Hypothalamus (tissue), 51 donors: ENCODE measurements around the gene GOLGB1.
"Not testable (repeated sequence)": the region's sequence is repeated elsewhere in the genome, so short reads cannot be mapped to it uniquely, and the experiment has no call there.

Experiments
- DNase-seq, 51 donors: peaks; one replicate each; lab custom pipeline; 2025; lab: John Stamatoyannopoulos, UW

GOLGB1 gene

DNA sequence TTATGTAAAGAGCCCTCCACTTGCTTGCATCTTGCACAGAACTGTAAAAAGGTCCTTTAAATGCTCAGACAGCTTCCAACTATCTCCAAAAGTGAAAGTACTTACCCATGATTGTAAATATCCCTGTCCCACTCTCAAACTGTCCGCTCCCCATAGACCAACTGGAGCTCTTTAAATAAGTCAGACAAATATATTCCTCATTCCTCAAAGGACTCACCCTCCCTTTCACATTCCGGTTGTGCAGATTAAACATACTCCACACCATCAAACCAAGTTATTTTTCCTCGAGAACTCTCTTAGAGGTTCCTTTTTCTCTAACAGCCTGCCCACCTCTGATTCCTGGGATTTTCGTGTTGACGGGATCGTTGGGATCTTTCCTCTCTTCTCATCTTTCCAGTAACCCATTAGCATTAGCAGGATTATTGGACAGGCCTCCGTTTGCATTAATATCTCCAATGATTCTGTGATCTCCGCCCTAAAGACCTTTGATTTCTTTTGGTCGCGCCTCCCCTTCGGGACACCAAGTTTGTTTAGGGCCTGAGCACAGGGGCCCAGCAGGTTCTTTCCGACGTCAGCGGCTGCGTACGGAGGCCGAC lies 763 bp downstream of the GOLGB1 start:
- peak in 3 of 51 donors; percentile 24 to 64 (median 42) for DNase-seq

DNA sequence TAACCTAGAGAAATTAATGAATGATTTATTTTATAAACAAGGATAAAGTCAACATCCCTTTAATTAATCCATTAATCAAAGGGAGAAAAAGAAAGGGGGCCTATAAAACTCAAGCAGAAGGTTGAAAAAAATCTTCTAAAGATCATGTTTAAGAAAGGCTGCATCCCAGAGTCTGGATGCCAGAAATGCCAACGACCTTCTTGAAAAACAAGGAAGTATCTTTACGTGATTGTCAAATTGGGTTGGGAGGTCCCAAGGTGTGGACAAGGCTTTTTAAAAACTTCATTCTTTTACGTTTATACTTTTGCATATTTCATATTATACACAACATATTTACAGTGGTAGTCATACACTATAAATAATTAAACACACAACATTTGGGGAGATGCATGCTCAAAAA lies 1.6 kb downstream of the GOLGB1 start:
- no peak for DNase-seq

DNA sequence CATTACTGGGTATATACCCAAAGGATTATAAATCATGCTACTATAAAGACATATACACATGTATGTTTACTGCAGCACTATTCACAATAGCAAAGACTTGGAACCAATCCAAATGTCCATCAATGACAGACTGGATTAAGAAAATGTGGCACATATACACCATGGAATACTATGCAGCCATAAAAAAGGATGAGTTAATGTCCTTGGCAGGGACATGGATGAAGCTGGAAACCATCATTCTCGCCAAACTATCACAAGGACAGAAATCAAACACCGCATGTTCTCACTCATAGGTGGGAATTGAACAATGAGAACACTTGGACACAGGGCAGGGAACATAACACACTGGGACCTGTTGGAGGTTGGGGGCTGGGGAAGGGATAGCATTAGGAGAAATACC lies 6.4 kb downstream of the GOLGB1 start:
- not testable (repeated sequence) for DNase-seq

DNA sequence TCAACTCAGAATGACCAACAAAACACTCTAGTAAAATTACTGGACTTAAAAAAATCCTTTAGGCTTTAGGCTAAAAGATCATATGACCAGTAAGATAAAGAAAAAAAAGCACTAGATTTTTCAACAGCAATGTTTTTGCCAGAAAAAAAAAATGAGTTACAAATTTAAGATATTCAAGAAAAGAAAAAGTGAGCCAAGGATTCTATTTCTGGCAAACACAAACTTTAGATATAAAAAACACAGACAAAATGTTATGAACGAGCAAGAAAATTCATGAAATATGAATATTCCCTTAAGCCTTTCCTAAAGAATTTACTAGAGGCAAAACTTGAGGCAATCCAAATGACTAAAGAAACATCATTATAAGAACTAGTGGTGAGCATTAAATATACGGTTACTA lies 8.6 kb downstream of the GOLGB1 start:
- DNase-seq, result no peak

DNA sequence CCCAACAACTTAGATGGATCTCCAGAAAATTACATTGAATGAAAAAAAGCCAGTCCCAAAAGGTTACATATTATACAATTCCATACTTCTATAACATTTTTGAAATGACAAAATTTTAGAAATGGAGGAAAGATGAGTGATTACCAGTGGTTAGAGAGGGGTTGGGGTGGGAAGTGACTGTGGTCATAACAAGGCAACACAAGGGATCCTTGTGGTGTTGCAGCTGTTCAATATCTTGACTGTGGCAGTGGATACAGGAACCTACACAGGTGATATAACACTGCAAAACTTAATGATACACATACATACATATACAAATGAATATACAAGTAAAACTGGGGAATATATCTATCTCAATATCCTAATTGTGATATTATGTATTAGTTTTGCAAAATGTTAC lies 9.6 kb downstream of the GOLGB1 start:
- no peak for DNase-seq

DNA sequence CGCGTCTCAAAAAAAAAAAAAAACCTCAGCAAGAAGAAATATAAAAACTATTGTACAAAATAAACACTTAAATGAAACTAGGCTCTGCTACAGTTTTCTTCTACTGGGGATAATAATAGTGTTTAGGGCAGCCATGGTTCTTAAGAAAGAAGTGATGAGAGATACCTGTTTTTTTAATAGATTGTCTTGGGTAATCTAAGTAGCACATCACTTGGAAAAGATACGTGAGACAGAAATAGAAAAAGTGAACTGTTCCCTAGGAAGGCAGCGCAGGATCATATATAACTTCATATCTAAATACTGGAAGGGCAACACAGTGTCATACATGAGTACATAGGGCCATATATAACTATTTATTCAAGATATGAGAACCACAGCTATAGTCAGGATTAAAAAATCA lies 11.9 kb downstream of the GOLGB1 start:
- no peak for DNase-seq

DNA sequence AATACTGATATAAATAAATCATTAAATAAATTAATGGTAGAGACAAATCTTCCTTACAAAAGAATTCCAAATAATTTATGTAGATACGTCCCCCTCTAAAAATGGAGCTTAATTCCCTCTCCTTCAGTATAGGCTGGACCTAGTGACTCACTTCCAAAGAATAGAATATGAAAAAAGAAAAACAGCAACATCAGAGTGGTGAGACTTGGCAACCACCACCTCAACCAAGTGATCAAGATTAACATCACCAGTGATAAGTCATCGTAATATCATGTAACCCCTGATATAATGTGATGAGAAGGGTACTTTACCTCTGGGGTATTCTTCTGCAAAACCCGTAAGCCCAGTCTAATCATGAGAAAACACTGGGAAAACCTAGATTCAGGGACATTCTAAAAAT lies 13.4 kb downstream of the GOLGB1 start:
- no peak for DNase-seq

DNA sequence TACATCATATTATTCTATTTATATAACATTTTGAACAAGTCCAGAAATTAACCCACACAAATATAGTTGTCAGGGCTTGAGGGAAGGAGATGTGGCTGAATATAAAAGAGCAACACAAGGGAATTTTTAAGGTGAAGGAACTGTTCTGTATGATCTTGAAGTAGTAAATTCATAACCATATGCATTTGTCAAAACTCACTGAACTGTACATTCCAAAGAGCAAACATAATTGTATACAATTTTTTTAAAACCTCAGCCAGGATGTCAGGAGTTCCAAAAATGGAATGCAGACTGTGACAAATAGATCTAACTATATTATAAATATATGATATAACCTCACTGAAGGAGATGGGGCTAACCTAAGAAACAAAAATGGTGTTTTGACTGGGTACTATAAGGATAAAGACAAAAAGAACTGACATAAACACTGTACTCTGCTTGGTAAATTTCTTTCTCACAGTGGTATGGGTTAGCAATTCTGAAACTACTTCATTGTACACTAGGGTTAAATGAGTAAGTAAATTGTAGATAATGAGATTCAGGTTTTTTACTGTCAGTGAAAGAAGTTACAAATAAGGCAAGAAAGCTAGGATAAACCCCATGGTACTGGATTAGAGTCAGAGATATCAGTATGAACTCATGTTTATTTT lies 14.4 kb downstream of the GOLGB1 start:
- no peak for DNase-seq

DNA sequence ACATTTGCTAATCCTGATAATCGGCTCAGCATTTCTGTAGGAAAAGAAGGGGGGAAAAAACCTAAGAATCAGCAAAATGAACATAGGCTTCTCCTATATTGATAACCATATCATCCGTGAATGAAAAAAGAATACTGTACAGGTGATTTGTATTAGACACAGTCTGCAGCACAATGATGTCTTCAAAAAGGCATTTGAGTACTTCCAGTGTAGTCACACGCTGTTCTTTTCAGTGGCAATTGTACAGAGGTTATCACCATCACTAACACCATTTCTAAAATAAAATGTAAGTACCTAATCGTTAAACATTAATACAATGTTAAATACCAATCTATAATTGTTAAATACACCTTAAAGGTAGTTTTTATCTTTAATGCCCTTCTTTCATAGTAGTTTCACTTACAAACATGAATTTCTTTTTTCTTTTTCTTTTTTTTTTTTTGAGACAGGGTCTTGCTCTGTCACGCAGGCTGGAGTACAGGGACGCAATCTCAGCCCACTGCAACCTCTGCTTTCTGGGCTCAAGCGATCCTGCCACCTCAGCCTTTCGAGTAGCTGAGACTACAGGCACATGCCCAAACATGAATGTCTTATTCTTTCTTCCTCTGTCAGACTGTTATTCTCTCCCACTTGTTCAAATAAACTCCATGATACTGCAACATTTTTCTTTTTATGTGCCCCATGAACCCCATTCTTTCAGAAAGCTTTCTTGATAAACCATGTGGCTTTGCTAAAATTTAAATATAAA lies 18.4 kb downstream of the GOLGB1 start:
- DNase-seq, result peak in 1 of 51 donors; percentile 5

DNA sequence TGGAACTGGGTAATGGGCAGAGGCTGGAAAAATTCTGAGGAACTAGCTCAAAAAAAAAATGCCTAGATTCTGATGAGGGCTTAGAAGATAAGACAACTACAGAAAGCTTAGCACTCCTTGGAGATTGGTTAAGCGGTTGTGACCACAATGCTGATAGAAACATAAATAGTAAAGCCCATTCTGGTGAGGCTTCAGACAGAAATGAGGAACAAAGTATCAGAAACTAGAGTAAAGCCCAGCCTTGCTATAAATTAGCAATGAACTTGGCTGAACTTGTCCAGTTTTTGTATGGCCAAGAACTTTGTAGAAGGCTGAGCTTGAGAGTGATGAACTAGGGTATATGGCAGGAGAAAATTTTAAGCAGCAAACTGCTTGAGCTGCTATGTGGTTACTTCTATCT lies 25.4 kb downstream of the GOLGB1 start:
- no peak for DNase-seq

DNA sequence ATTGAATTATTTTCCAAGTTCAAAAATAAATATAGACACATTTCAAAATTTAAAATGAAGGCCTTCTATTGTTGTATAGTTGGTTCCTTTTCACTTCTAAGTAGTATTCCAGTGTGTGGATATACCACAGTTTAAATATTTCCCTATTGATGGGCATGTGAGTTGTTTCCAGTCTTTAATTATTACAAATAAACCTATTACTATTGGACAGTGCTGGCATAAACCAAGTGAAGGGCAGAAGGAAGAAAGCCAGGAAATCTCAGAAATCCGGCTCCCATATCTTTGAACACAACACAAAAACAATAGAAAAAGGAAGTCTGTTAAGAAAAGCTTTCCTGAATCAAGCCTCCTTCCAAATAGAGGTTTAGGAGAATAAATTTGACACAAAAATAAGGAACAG lies 26.1 kb downstream of the GOLGB1 start:
- DNase-seq, result no peak

DNA sequence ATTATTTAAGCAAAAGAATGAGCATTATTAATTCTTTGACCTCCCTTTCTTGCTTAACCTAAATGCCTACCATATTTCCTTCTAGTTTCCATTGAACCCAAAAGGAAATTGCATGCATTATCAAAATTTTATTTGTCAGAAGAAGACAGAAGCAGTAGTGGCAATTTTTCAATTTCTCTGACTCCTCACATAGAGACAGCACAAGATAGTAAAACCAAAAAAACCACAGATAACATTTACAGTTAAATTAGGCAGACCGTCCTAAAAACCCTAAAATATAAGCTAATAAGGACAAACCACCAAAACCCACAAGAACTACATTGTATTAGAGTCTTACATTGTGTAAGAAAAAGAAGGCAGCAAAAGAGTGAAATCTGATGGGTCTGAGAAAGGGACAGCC lies 27.1 kb downstream of the GOLGB1 start:
- DNase-seq, result no peak

DNA sequence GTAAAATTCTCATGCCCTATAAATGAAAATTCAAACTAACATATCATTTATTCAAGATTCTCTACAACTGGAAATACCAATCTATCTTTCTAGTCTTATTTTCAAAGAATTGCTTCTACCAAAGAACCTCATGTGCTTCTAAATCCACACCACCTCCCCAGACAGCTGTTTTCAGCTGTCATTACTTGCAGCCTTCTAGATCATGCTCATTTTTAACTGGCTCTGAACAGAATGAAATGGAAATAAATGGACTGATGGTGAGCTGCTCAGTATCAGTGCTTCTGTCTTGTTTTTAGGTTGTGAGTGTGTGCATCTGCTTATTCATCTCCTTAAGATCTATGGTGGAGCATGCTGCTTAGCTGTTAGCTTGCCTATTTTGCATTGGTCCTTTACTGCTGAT lies 29.4 kb downstream of the GOLGB1 start:
- DNase-seq, result no peak

DNA sequence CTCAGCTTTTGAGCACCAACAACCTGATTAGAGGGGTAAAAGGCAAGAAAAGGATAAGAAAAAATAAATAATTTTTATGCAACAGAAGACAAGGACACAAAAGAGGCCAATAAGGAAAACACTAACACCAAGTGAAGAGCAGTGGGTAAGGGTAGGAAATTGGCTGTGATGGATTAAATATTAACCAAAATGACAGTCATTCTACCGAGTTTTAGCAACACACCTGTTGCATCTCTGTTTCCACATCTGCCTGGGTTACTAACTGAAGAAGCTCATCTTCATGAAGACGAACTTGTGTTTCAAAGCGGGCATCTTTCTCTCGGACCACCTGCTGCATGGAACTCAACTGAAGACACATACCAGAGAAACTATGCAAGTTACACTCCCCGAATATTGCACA lies 30.1 kb downstream of the GOLGB1 start:
- no peak for DNase-seq

DNA sequence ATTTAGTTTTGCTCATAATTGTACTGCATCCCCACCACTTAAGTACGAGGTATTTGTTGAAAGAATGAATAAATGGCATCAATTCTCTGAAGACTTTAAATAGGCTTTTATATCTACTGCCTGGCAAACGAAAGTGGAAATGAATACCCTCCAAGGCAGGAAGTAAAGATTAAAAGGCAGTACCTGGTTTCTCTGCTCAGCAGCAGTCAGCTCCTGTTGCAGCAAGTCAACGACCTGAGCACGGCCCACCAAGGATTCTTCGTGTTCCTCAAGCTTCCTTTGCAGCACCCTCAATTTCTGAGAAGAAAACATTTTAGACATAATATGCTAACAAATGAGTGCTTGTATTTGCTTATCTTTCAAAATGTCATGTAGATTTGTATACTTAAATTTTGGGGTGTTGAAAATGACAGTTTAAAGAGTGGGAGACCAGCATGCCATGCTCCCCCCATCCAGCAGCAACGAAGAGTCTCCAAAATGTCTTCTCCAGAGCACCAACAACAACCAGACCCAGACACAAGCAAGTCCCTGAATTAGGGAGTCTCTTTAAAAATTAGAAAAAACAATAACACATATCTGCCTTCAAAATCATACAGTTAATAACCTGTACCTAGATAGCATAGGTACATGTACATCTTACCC lies 31.2 kb downstream of the GOLGB1 start:
- no peak for DNase-seq

DNA sequence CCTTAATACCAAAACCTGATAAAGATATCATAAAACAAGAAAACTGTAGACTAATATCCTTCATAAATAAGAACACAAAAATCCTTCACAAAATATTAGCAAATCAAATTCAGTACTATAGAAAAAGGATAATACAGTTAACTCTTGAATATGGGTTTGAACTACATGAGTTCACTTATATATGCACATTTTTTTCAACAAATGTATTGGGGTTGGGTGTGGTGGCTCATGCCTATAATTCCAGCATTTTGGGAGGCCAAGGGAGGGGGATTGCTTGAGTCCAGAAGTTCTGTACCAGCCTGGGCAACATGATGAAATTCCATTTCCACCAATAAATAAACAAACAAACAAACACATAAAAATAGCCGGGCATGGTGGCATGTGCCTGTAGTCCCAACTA lies 39.2 kb downstream of the GOLGB1 start:
- no peak for DNase-seq

DNA sequence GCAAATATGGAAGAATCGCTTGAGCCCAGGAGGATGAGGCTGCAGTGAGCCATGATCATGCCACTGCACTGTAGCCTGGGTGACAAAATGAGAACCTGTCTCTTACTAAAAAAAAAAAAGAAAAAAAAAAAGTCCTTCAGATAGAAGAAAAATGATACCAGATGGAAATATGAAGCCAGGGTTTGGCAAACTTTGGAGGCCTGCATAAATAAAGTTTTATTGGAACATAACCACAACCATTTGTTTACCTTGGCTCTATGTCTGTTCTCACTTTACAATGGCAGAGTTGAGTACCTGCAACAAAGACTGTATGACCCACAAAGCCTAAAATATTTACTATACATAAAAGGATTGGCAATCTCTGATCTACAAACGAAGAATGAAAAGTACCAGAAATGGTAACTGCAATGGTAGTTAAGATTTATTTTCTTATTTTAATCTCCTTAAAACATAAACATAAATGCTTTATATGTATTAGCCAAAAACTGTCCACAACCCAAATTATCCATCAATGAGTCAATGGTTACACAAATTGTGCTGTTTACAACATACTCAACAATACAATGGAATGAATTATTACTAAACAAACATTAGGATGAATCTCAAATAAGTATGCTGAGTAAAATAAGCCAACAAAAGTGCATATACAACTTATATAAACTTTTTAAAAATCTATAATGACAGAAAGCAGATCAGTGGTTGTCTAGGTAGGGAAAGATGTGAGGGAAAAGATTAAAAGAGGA lies 41.8 kb downstream of the GOLGB1 start:
- no peak for DNase-seq

DNA sequence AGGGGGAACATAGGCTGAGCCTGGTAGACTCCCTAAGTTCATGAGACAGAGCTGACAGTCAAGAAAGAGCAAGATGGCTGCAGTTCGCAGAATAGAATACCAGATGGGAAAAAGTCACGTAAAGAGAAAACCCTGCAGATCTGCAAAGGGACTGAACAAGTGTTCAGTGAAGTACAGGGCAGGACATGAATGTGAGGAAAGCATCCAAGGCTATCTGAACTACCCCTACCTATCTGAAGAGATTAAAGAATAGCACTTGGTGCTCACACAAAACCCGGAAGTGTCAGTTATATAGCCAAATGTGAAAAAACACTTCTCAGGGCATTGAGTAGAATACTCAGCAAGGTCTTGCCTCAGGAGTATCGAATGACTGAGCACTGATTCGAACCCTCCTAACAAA lies 44.0 kb downstream of the GOLGB1 start:
- no peak for DNase-seq

DNA sequence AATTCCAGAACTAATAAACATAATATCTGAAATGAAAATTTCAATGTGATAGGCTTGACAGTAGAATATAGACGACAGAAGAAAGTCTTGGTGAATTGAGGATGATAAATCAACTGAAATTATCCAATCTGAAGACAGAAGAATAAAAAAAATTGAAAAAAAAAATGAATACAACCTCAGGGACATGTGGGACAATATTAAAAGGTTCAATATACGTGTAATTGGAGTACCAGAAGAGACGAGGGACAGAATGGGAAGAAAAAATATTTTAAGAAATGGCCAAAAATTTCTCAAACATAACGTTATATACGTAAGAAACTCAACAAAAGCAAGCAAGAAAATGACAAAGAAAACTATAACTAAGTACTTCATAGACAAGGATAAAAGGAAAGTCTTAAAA lies 45.6 kb downstream of the GOLGB1 start:
- DNase-seq, result no peak

DNA sequence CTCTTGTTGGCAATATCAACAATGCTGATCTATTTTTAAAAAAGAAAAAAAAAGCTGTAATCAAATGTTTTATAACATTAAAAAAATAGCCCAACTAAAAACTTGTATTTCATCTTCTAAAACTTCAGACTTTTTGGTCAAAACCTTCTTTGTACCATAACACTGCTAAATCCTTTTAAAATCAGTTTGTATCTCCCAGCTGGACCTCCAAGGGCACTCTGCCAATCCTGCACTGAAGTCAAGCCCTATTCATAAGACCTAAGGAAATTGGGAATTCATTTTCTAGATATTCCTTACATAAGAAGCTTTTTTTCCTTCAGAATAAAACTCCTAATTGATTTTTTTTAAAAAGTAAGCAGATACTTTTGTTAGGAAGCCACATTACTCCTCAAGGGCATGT lies 50.6 kb downstream of the GOLGB1 start:
- DNase-seq, result peak in 4 of 51 donors; percentile 0 to 3 (median 1)

DNA sequence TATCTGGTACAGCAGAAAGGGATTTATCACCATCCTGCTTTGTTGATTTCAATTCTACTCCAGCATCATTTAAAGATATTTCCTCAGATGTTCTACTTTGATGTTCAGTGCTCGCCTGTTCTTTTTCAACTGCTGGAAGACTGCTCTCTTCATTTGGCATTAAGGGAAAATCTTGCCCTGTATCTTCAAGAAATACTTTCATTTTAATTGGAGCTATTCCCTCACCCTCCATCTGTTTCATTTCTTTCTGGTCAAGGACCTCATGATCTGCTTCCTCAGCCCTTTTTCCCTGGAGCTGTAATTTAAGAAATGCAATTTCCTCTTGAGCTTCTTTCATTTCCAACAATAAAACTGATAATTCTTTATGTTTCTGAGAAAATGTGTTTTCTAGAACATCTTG lies 51.1 kb downstream of the GOLGB1 start:
- DNase-seq, result no peak
